Measurements from ENCODE around the gene SCAMP4.

SCAMP4 gene

GRCh38 chr19:1933942-1934341 is 28.7 kb downstream of the SCAMP4 start:
- Histone ChIP-seq H3K4me2 (ENCODE audit: low read depth, low read length, poor library complexity, severe bottlenecking) (no peak overlapping the region), H3F3A (ENCODE audit: insufficient read depth) (no peaks in the 10 kb centered on the region), H3K9me2 (replicated peaks; ENCODE audit: insufficient read depth, low read length) (no peaks in the 10 kb centered on the region), H3K27me3 (ENCODE audit: low read length) (no peaks in the 10 kb centered on the region), H2AFZ (ENCODE audit: low read depth, low read length, severe bottlenecking) (no peak overlapping the region), H3K4me3 (ENCODE audit: insufficient read depth, low read length, poor library complexity, severe bottlenecking) (no peak overlapping the region), H3K36me3 (ENCODE audit: low read length) (no peaks in the 10 kb centered on the region), H3K79me2 (ENCODE audit: insufficient read depth, low read length) (no peaks in the 10 kb centered on the region), H3K9me3 (ENCODE audit: insufficient read depth, low read length) (no peaks in the 10 kb centered on the region), H3K9ac (ENCODE audit: low read length) (no peak overlapping the region), H3K27ac (ENCODE audit: low read depth, low read length) (no peak overlapping the region), H4K20me1 (ENCODE audit: low read depth, low read length) (no peaks in the 10 kb centered on the region)
- no peak for TF ChIP-seq EZH2phosphoT487 (conservative IDR thresholded peaks at IDR 0.05; ENCODE audit: low read length)
- no peak for TF ChIP-seq CTCF (IDR thresholded peaks at IDR 0.05; ENCODE audit: insufficient read depth, low read length, poor library complexity, severe bottlenecking)

GRCh38 chr19:1935484-1936208 is 30.4 kb downstream of the SCAMP4 start:
- Histone ChIP-seq H3K27me3 (ENCODE audit: low read length) (no peaks in the 10 kb centered on the region), H3K4me2 (ENCODE audit: low read depth, low read length, poor library complexity, severe bottlenecking) (no peak overlapping the region), H3K9ac (ENCODE audit: low read length) (no peak overlapping the region), H3F3A (ENCODE audit: insufficient read depth) (peaks cover 7% of the 10 kb centered on the region; the same call in 1 of the 2 replicates), H3K27ac (ENCODE audit: low read depth, low read length) (no peak overlapping the region), H3K79me2 (ENCODE audit: insufficient read depth, low read length) (no peaks in the 10 kb centered on the region), H4K20me1 (ENCODE audit: low read depth, low read length) (no peaks in the 10 kb centered on the region), H3K9me3 (ENCODE audit: insufficient read depth, low read length) (no peaks in the 10 kb centered on the region), H2AFZ (ENCODE audit: low read depth, low read length, severe bottlenecking) (no peak overlapping the region), H3K4me3 (ENCODE audit: insufficient read depth, low read length, poor library complexity, severe bottlenecking) (no peak overlapping the region), H3K36me3 (ENCODE audit: low read length) (no peaks in the 10 kb centered on the region), H3K9me2 (replicated peaks; ENCODE audit: insufficient read depth, low read length) (no peaks in the 10 kb centered on the region)
- TF ChIP-seq CTCF (IDR thresholded peaks at IDR 0.05; ENCODE audit: insufficient read depth, low read length, poor library complexity, severe bottlenecking), result no peak
- TF ChIP-seq EZH2phosphoT487 (conservative IDR thresholded peaks at IDR 0.05; ENCODE audit: low read length), result no peak

GRCh38 chr19:1936430-1936829 is 31.2 kb downstream of the SCAMP4 start:
- Histone ChIP-seq H3F3A (ENCODE audit: insufficient read depth) (peaks cover 7% of the 10 kb centered on the region; the same call in 1 of the 2 replicates), H3K9me2 (replicated peaks; ENCODE audit: insufficient read depth, low read length) (no peaks in the 10 kb centered on the region), H3K9ac (ENCODE audit: low read length) (no peak overlapping the region), H3K27ac (ENCODE audit: low read depth, low read length) (no peak overlapping the region), H2AFZ (ENCODE audit: low read depth, low read length, severe bottlenecking) (no peak overlapping the region), H3K4me2 (ENCODE audit: low read depth, low read length, poor library complexity, severe bottlenecking) (no peak overlapping the region), H3K9me3 (ENCODE audit: insufficient read depth, low read length) (no peaks in the 10 kb centered on the region), H3K4me3 (ENCODE audit: insufficient read depth, low read length, poor library complexity, severe bottlenecking) (no peak overlapping the region), H4K20me1 (ENCODE audit: low read depth, low read length) (no peaks in the 10 kb centered on the region), H3K36me3 (ENCODE audit: low read length) (no peaks in the 10 kb centered on the region), H3K27me3 (ENCODE audit: low read length) (no peaks in the 10 kb centered on the region), H3K79me2 (ENCODE audit: insufficient read depth, low read length) (peaks cover 1% of the 10 kb centered on the region; the same call in 1 of the 2 replicates)
- TF ChIP-seq CTCF (IDR thresholded peaks at IDR 0.05; ENCODE audit: insufficient read depth, low read length, poor library complexity, severe bottlenecking) (no peak), EZH2phosphoT487 (conservative IDR thresholded peaks at IDR 0.05; ENCODE audit: low read length) (no peak)

All from SU-DHL-6 (cell line).